Measurements from ENCODE around the gene C9.

C9 gene

GRCh38 chr5:39257554-39257953, 106.7 kb downstream of the C9 start:
- Histone ChIP-seq H3K14ac (ENCODE audit: low read length in 2 of 2) (no peak overlapping the region), H3K4ac (ENCODE audit: low read depth in 1 of 2, low read length in 2 of 2) (no peak overlapping the region), H2BK12ac (ENCODE audit: low read length in 2 of 2) (no peak overlapping the region), H3K9me3 (ENCODE audit: control insufficient read depth, low read length) (no peaks in the 10 kb centered on the region), H3K18ac (ENCODE audit: low read depth in 1 of 2, low read length in 2 of 2) (no peak overlapping the region), H4K8ac (ENCODE audit: low read length) (no peak overlapping the region), H2BK5ac (ENCODE audit: low read depth, low read length, poor library complexity, severe bottlenecking) (no peak overlapping the region), H2AK5ac (ENCODE audit: low read length, severe bottlenecking) (no peak overlapping the region), H3K9ac (ENCODE audit: low read length) (no peak overlapping the region), H2BK15ac (ENCODE audit: low read depth, poor library complexity, severe bottlenecking) (no peak overlapping the region), H3K4me1 (ENCODE audit: control insufficient read depth, insufficient read depth, low read depth, low read length) (no peaks in the 10 kb centered on the region), H3K79me1 (replicated peaks; ENCODE audit: low read length, poor library complexity, severe bottlenecking) (no peaks in the 10 kb centered on the region), H3K23ac (ENCODE audit: low read length in 2 of 2) (no peak overlapping the region), H3K4me3 (ENCODE audit: insufficient read depth in 1 of 2, low read depth in 1 of 2, low read length in 2 of 2) (no peak overlapping the region), H4K91ac (ENCODE audit: low read length) (no peak overlapping the region), H3K4me2 (ENCODE audit: low read length, poor library complexity, severe bottlenecking) (no peak overlapping the region), H3K27me3 (ENCODE audit: control insufficient read depth in 1 of 2, insufficient read depth in 1 of 2, low read length in 2 of 2) (no peaks in the 10 kb centered on the region), H2AFZ (ENCODE audit: low read depth, low read length) (no peak overlapping the region), H3K27ac (ENCODE audit: low read length, poor library complexity, severe bottlenecking) (no peak overlapping the region), H3K36me3 (ENCODE audit: control insufficient read depth in 1 of 2, insufficient read depth in 2 of 2, low read depth in 1 of 2, low read length in 2 of 2) (no peaks in the 10 kb centered on the region), H2BK120ac (ENCODE audit: low read depth, low read length) (no peak overlapping the region)
- WGBS: 94% methylated on average over 2 of the region's 3 CpGs
- no peak for DNase-seq

- H4K8ac ChIP-seq (ENCODE audit: low read length): no peak overlapping the region
- no peak overlapping the region for H3K14ac ChIP-seq (ENCODE audit: low read length in 2 of 2)
- no peaks in the 10 kb centered on the region for H3K27me3 ChIP-seq (ENCODE audit: control insufficient read depth in 1 of 2, insufficient read depth in 1 of 2, low read length in 2 of 2)
- no peaks in the 10 kb centered on the region for H3K4me1 ChIP-seq (ENCODE audit: control insufficient read depth, insufficient read depth, low read depth, low read length)
- peak; percentile 62 for DNase-seq
- H3K4ac ChIP-seq (ENCODE audit: low read depth in 1 of 2, low read length in 2 of 2): no peak overlapping the region
- H3K4me3 ChIP-seq (ENCODE audit: insufficient read depth in 1 of 2, low read depth in 1 of 2, low read length in 2 of 2): peak overlapping the region in 1 of 2 experiments; percentile 74
- H2AFZ ChIP-seq (ENCODE audit: low read depth, low read length): no peak overlapping the region
- H3K18ac ChIP-seq (ENCODE audit: low read depth in 1 of 2, low read length in 2 of 2): no peak overlapping the region
- H4K91ac ChIP-seq (ENCODE audit: low read length): no peak overlapping the region
- no peak overlapping the region for H2BK12ac ChIP-seq (ENCODE audit: low read length in 2 of 2)
- no peak overlapping the region for H2BK120ac ChIP-seq (ENCODE audit: low read depth, low read length)
- H3K4me2 ChIP-seq (ENCODE audit: low read length, poor library complexity, severe bottlenecking): no peak overlapping the region
- H3K9me3 ChIP-seq (ENCODE audit: control insufficient read depth, low read length): no peaks in the 10 kb centered on the region
- no peak overlapping the region for H2BK15ac ChIP-seq (ENCODE audit: low read depth, poor library complexity, severe bottlenecking)
- no peaks in the 10 kb centered on the region for H3K79me1 ChIP-seq (replicated peaks; ENCODE audit: low read length, poor library complexity, severe bottlenecking)
- H3K36me3 ChIP-seq (ENCODE audit: control insufficient read depth in 1 of 2, insufficient read depth in 2 of 2, low read depth in 1 of 2, low read length in 2 of 2): no peaks in the 10 kb centered on the region
- 76% methylated on average over 4 of the region's 4 CpGs for WGBS
- H2BK5ac ChIP-seq (ENCODE audit: low read depth, low read length, poor library complexity, severe bottlenecking): no peak overlapping the region
- H3K23ac ChIP-seq (ENCODE audit: low read length in 2 of 2): no peak overlapping the region
- peak overlapping the region; percentile 51 for H3K9ac ChIP-seq (ENCODE audit: low read length)
- no peak overlapping the region for H3K27ac ChIP-seq (ENCODE audit: low read length, poor library complexity, severe bottlenecking)
- no peak overlapping the region for H2AK5ac ChIP-seq (ENCODE audit: low read length, severe bottlenecking)
Measured at GRCh38 chr5:39256477-39257235, 107.6 kb downstream of the C9 start.

- Histone ChIP-seq H3K9me3 (ENCODE audit: control insufficient read depth, low read length) (no peaks in the 10 kb centered on the region), H3K23ac (ENCODE audit: low read length in 2 of 2) (no peak overlapping the region), H3K79me1 (replicated peaks; ENCODE audit: low read length, poor library complexity, severe bottlenecking) (no peaks in the 10 kb centered on the region), H3K4me1 (ENCODE audit: control insufficient read depth, insufficient read depth, low read depth, low read length) (no peaks in the 10 kb centered on the region), H2BK12ac (ENCODE audit: low read length in 2 of 2) (no peak overlapping the region), H3K27ac (ENCODE audit: low read length, poor library complexity, severe bottlenecking) (no peak overlapping the region), H3K18ac (ENCODE audit: low read depth in 1 of 2, low read length in 2 of 2) (no peak overlapping the region), H2AFZ (ENCODE audit: low read depth, low read length) (no peak overlapping the region), H3K14ac (ENCODE audit: low read length in 2 of 2) (no peak overlapping the region), H2AK5ac (ENCODE audit: low read length, severe bottlenecking) (no peak overlapping the region), H2BK15ac (ENCODE audit: low read depth, poor library complexity, severe bottlenecking) (no peak overlapping the region), H2BK5ac (ENCODE audit: low read depth, low read length, poor library complexity, severe bottlenecking) (no peak overlapping the region), H3K4me3 (ENCODE audit: insufficient read depth in 1 of 2, low read depth in 1 of 2, low read length in 2 of 2) (no peak overlapping the region), H4K8ac (ENCODE audit: low read length) (no peak overlapping the region), H4K91ac (ENCODE audit: low read length) (no peak overlapping the region), H3K4ac (ENCODE audit: low read depth in 1 of 2, low read length in 2 of 2) (no peak overlapping the region), H3K4me2 (ENCODE audit: low read length, poor library complexity, severe bottlenecking) (no peak overlapping the region), H2BK120ac (ENCODE audit: low read depth, low read length) (no peak overlapping the region), H3K9ac (ENCODE audit: low read length) (no peak overlapping the region), H3K27me3 (ENCODE audit: control insufficient read depth in 1 of 2, insufficient read depth in 1 of 2, low read length in 2 of 2) (no peaks in the 10 kb centered on the region), H3K36me3 (ENCODE audit: control insufficient read depth in 1 of 2, insufficient read depth in 2 of 2, low read depth in 1 of 2, low read length in 2 of 2) (no peaks in the 10 kb centered on the region)
- 89% methylated on average over 2 of the region's 2 CpGs for WGBS
- DNase-seq: no peak
Measured at GRCh38 chr5:39255406-39255805, 108.9 kb downstream of the C9 start.

GRCh38 chr5:39254671-39255070, 109.6 kb downstream of the C9 start:
- no peak overlapping the region for H3K9ac ChIP-seq (ENCODE audit: low read length)
- H2AFZ ChIP-seq (ENCODE audit: low read depth, low read length): no peak overlapping the region
- no peak overlapping the region for H4K8ac ChIP-seq (ENCODE audit: low read length)
- no peak overlapping the region for H3K18ac ChIP-seq (ENCODE audit: low read depth in 1 of 2, low read length in 2 of 2)
- DNase-seq: no peak
- no peak overlapping the region for H2BK5ac ChIP-seq (ENCODE audit: low read depth, low read length, poor library complexity, severe bottlenecking)
- no peak overlapping the region for H3K4me3 ChIP-seq (ENCODE audit: insufficient read depth in 1 of 2, low read depth in 1 of 2, low read length in 2 of 2)
- H3K23ac ChIP-seq (ENCODE audit: low read length in 2 of 2): no peak overlapping the region
- no peak overlapping the region for H3K27ac ChIP-seq (ENCODE audit: low read length, poor library complexity, severe bottlenecking)
- H3K27me3 ChIP-seq (ENCODE audit: control insufficient read depth in 1 of 2, insufficient read depth in 1 of 2, low read length in 2 of 2): no peaks in the 10 kb centered on the region
- H3K4me2 ChIP-seq (ENCODE audit: low read length, poor library complexity, severe bottlenecking): no peak overlapping the region
- H3K79me1 ChIP-seq (replicated peaks; ENCODE audit: low read length, poor library complexity, severe bottlenecking): no peaks in the 10 kb centered on the region
- no peak overlapping the region for H3K4ac ChIP-seq (ENCODE audit: low read depth in 1 of 2, low read length in 2 of 2)
- H3K36me3 ChIP-seq (ENCODE audit: control insufficient read depth in 1 of 2, insufficient read depth in 2 of 2, low read depth in 1 of 2, low read length in 2 of 2): no peaks in the 10 kb centered on the region
- no peak overlapping the region for H2BK120ac ChIP-seq (ENCODE audit: low read depth, low read length)
- no peak overlapping the region for H2AK5ac ChIP-seq (ENCODE audit: low read length, severe bottlenecking)
- no peak overlapping the region for H4K91ac ChIP-seq (ENCODE audit: low read length)
- H3K14ac ChIP-seq (ENCODE audit: low read length in 2 of 2): no peak overlapping the region
- H2BK15ac ChIP-seq (ENCODE audit: low read depth, poor library complexity, severe bottlenecking): no peak overlapping the region
- H3K4me1 ChIP-seq (ENCODE audit: control insufficient read depth, insufficient read depth, low read depth, low read length): no peaks in the 10 kb centered on the region
- no peak overlapping the region for H2BK12ac ChIP-seq (ENCODE audit: low read length in 2 of 2)
- no peaks in the 10 kb centered on the region for H3K9me3 ChIP-seq (ENCODE audit: control insufficient read depth, low read length)

Data from mesenchymal stem cell (in vitro differentiated cells and primary cell).